ENCODE results near the gene PVR.

Gene PVR

GRCh38 chr19:44684892-44685863 lies 41.5 kb downstream of the PVR start:
- TF ChIP-seq ZFP30 (CRISPR knock-in tag; IDR thresholded peaks at IDR 0.05) (no peak), ZC3H10 (CRISPR knock-in tag; IDR thresholded peaks at IDR 0.05) (peak; percentile 34; the same call in 1 of the 2 replicates), TCF4 (CRISPR knock-in tag; IDR thresholded peaks at IDR 0.05; ENCODE audit: borderline replicate concordance) (no peak), CSDC2 (CRISPR knock-in tag; IDR thresholded peaks at IDR 0.05) (no peak), SNAI2 (CRISPR knock-in tag; IDR thresholded peaks at IDR 0.05) (no peak), PPARA (CRISPR knock-in tag; IDR thresholded peaks at IDR 0.05; ENCODE audit: borderline replicate concordance) (no peak), PATZ1 (CRISPR knock-in tag; IDR thresholded peaks at IDR 0.05; ENCODE audit: borderline replicate concordance) (no peak), ZNF70 (CRISPR knock-in tag; IDR thresholded peaks at IDR 0.05) (no peak), TOX (CRISPR knock-in tag; IDR thresholded peaks at IDR 0.05; ENCODE audit: borderline replicate concordance) (peak; percentile 65; the same call in 1 of the 2 replicates)
- ATAC-seq: peak; percentile 83

DNA sequence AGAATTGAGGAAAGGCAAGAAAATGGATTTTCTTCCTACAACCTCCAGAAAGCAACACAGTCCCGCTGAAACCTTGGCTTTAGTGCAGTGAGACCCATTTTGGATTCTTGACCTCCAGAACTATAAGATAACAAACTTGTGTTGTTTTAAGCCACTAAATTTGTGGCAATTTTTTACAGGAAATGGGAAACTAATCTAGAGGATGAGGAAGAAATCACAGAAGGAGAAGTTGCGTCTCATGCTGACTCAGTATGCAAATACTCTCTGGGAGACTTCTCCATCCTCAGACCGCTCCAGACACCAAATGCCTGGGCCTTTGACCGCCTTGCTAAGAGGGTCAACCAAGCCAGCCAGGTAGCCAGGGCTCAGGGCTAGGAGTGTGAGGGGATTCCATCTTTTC lies 42.2 kb downstream of the PVR start:
- no peak for ATAC-seq
- TF ChIP-seq TSHZ2 (CRISPR knock-in tag; IDR thresholded peaks at IDR 0.05): no peak
- TF ChIP-seq PATZ1 (CRISPR knock-in tag; IDR thresholded peaks at IDR 0.05; ENCODE audit: borderline replicate concordance): no peak
- no peak for TF ChIP-seq ZNF565 (CRISPR knock-in tag; conservative IDR thresholded peaks at IDR 0.05; ENCODE audit: low read depth)
- TF ChIP-seq SNAI2 (CRISPR knock-in tag; IDR thresholded peaks at IDR 0.05): no peak
- TF ChIP-seq PPARA (CRISPR knock-in tag; IDR thresholded peaks at IDR 0.05; ENCODE audit: borderline replicate concordance): no peak
- TF ChIP-seq ZFP30 (CRISPR knock-in tag; IDR thresholded peaks at IDR 0.05): no peak
- TF ChIP-seq ISL1 (CRISPR knock-in tag; IDR thresholded peaks at IDR 0.05): no peak
- TF ChIP-seq BACH2 (CRISPR knock-in tag; IDR thresholded peaks at IDR 0.05; ENCODE audit: borderline replicate concordance): no peak
- TF ChIP-seq RARB (CRISPR knock-in tag; IDR thresholded peaks at IDR 0.05): no peak
- TF ChIP-seq CSRNP3 (CRISPR knock-in tag; IDR thresholded peaks at IDR 0.05): no peak
- no peak for TF ChIP-seq ZFP3 (CRISPR knock-in tag; IDR thresholded peaks at IDR 0.05)
- no peak for TF ChIP-seq ZNF8 (CRISPR knock-in tag; IDR thresholded peaks at IDR 0.05)

GRCh38 chr19:44686896-44687295 lies 43.2 kb downstream of the PVR start:
- TF ChIP-seq, protein P1, sequence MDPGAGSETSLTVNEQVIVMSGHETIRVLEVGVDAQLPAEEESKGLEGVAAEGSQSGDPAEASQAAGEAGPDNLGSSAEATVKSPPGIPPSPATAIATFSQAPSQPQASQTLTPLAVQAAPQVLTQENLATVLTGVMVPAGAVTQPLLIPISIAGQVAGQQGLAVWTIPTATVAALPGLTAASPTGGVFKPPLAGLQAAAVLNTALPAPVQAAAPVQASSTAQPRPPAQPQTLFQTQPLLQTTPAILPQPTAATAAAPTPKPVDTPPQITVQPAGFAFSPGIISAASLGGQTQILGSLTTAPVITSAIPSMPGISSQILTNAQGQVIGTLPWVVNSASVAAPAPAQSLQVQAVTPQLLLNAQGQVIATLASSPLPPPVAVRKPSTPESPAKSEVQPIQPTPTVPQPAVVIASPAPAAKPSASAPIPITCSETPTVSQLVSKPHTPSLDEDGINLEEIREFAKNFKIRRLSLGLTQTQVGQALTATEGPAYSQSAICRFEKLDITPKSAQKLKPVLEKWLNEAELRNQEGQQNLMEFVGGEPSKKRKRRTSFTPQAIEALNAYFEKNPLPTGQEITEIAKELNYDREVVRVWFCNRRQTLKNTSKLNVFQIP (CRISPR knock-in tag; IDR thresholded peaks at IDR 0.05; ENCODE audit: borderline replicate concordance, low read depth): no peak
- TF ChIP-seq PATZ1 (CRISPR knock-in tag; IDR thresholded peaks at IDR 0.05; ENCODE audit: borderline replicate concordance) (no peak), CSDC2 (CRISPR knock-in tag; IDR thresholded peaks at IDR 0.05) (no peak), SNAI2 (CRISPR knock-in tag; IDR thresholded peaks at IDR 0.05) (no peak)
- no peak for ATAC-seq

All from SK-N-SH treated with all-trans-retinoic acid at 6 μM for 48 hours (cell line).